HepG2 (cell line): Measurements from ENCODE around the gene SLC16A13. TPM values are rescaled to one million over a fixed set of nuclear protein-coding genes. Genes with fewer than 3 reads are reported as not detected.

Source experiments
- ATAC-seq: fragments of 200-7000 bp; cut with Tn5 transposase; 3 replicates; pipeline ENCODE4 v1.9.1; 2020; ENCODE audit warnings: mild to moderate bottlenecking, moderate library complexity
- BruUV-seq: library from RNA; stranded (reverse); fragments of 400-500 nt; replicated peaks from 2 replicates; lab custom pipeline; 2021; lab: Mats Ljungman, UMichigan
- CTCF ChIA-PET: fragments of 300-600 bp; formaldehyde crosslinking; extraction: SDS; loops from one replicate; lab custom pipeline; 2021; ENCODE audit warnings: low total read pairs, inconsistent platforms, low intra/inter-chr PET ratio; lab: Yijun Ruan, JAX
- POLR2A ChIA-PET: fragments of 350-600 bp; sonication (Branson Sonifier 250); formaldehyde crosslinking; loops from one replicate; lab custom pipeline; 2020; ENCODE audit warnings: antibody characterized with exemption, inconsistent platforms; lab: Yijun Ruan, JAX
- DNase-seq: peaks from one replicate; pipeline ENCODE4 v3.0.0-alpha.2; 2015; ENCODE audit warnings: low spot score
- FAIRE-seq: peaks from 3 replicates; lab custom pipeline; 2011; peaks lifted over from hg19 to GRCh38; lab: Jason Lieb, UNC
- H2AFZ ChIP-seq: one replicate; pipeline ENCODE4 v1.6.1; 2011; ENCODE audit warnings: low read length, inconsistent platforms
- H3K27ac ChIP-seq: fragments of 300-600 bp; 3 replicates; pipeline ENCODE4 v1.8.0; 2011; ENCODE audit warnings: mixed run types, mild to moderate bottlenecking, mixed read lengths, low read length, inconsistent platforms; ENCODE audit not compliant: insufficient read depth; ENCODE audit errors: extremely low read length
- H3K27me3 ChIP-seq, 2 experiments: fragments of 200-600 bp in 1 of 2; 2 replicates in 1 of 2; 3 replicates in 1 of 2; pipeline versions ENCODE4 v1.6.0 to v1.8.0; 2011; ENCODE audit warnings: low read length in 2 of 2, mild to moderate bottlenecking in 2 of 2, moderate library complexity in 2 of 2, inconsistent platforms in 1 of 2; ENCODE audit not compliant: insufficient read depth in 2 of 2, control insufficient read depth in 1 of 2
- H3K36me3 ChIP-seq, 2 experiments: fragments of 200-600 bp in 1 of 2; replicated peaks in 1 of 2; 2 replicates in 1 of 2; 3 replicates in 1 of 2; pipeline versions ENCODE4 v1.5.1 to v1.8.0; 2011; ENCODE audit warnings: low read length in 2 of 2, inconsistent platforms in 1 of 2; ENCODE audit not compliant: insufficient read depth in 2 of 2, control insufficient read depth in 1 of 2
- H3K4me1 ChIP-seq: 2 replicates; pipeline ENCODE4 v1.5.1; 2012; ENCODE audit warnings: low read length, inconsistent platforms; ENCODE audit not compliant: insufficient read depth
- H3K4me2 ChIP-seq: 2 replicates; pipeline ENCODE4 v1.6.0; 2011; ENCODE audit warnings: low read depth, low read length, inconsistent platforms
- H3K4me3 ChIP-seq, 3 experiments: fragments of 200-600 bp in 1 of 3; sonication (generic), shearing (Covaris generic) in 1 of 3; replicated peaks in 1 of 3; 2 replicates each; pipeline ENCODE4 v1.5.1; 2011 to 2016; ENCODE audit warnings: low read length in 3 of 3, inconsistent platforms in 2 of 3, low read depth in 2 of 3, mild to moderate bottlenecking in 2 of 3, control low read depth in 1 of 3, mixed read lengths in 1 of 3; ENCODE audit not compliant: insufficient read depth in 1 of 3
- H3K79me2 ChIP-seq: one replicate; pipeline ENCODE4 v1.6.1; 2011; ENCODE audit warnings: low read length, inconsistent platforms; ENCODE audit not compliant: insufficient read depth
- H3K9ac ChIP-seq: 2 replicates; pipeline ENCODE4 v1.6.0; 2011; ENCODE audit warnings: mild to moderate bottlenecking, low read depth, low read length, inconsistent platforms; ENCODE audit not compliant: insufficient read depth
- H3K9me3 ChIP-seq: 2 replicates; pipeline ENCODE4 v1.5.1; 2012; ENCODE audit warnings: mild to moderate bottlenecking, low read length
- H4K20me1 ChIP-seq: 2 replicates; pipeline ENCODE4 v1.6.0; 2011; ENCODE audit warnings: inconsistent platforms, mild to moderate bottlenecking, low read length, moderate library complexity; ENCODE audit not compliant: insufficient read depth
- KAT7 ChIP-seq: IDR thresholded peaks from 2 replicates; pipeline ENCODE4 v1.6.1; 2018; ENCODE audit warnings: borderline replicate concordance, missing compliant biosample characterization
- NFYB ChIP-seq: sonication (generic); formaldehyde crosslinking; IDR thresholded peaks from 2 replicates; pipeline ENCODE4 v1.4.0; 2020; ENCODE audit warnings: missing genetic modification reagents
- PAF1 ChIP-seq: IDR thresholded peaks from 2 replicates; pipeline ENCODE4 v1.6.1; 2016; ENCODE audit warnings: missing genetic modification reagents, missing compliant biosample characterization
- SATB2 ChIP-seq: sonication (generic); formaldehyde crosslinking; IDR thresholded peaks from 2 replicates; pipeline ENCODE4 v1.5.0; 2020; ENCODE audit warnings: missing genetic modification reagents
- SMAD3 ChIP-seq: sonication (generic); formaldehyde crosslinking; IDR thresholded peaks from 2 replicates; pipeline ENCODE4 v1.4.0; 2020; ENCODE audit warnings: missing genetic modification reagents
- TBP ChIP-seq: sonication (generic); formaldehyde crosslinking; IDR thresholded peaks from 2 replicates; pipeline ENCODE4 v1.5.0; 2020; ENCODE audit warnings: missing genetic modification reagents
- TP53 ChIP-seq: sonication (generic); formaldehyde crosslinking; conservative IDR thresholded peaks from 2 replicates; pipeline ENCODE4 v1.4.0; 2020; ENCODE audit warnings: missing genetic modification reagents
- U2AF2 ChIP-seq: fragments of 200-400 bp; formaldehyde crosslinking; IDR thresholded peaks from 2 replicates; pipeline ENCODE4 v1.6.1; 2017; ENCODE audit warnings: low read depth, mild to moderate bottlenecking, low read length
- ZFY ChIP-seq: sonication (generic); formaldehyde crosslinking; IDR thresholded peaks from 2 replicates; pipeline ENCODE4 v1.4.0; 2020; ENCODE audit warnings: missing genetic modification reagents
- ZNF224 ChIP-seq: sonication (generic); formaldehyde crosslinking; IDR thresholded peaks from 2 replicates; pipeline ENCODE4 v1.5.0; 2020; ENCODE audit warnings: mild to moderate bottlenecking, missing genetic modification reagents
- ZNF720 ChIP-seq: sonication (generic); formaldehyde crosslinking; IDR thresholded peaks from 2 replicates; pipeline ENCODE4 v1.4.0; 2020; ENCODE audit warnings: missing genetic modification reagents
- WGBS: methylation state at CpG from one replicate; pipeline ENCODE4 v1.1.6; 2017; ENCODE audit warnings: low lambda C conversion rate; 5-methylcytosine and 5-hydroxymethylcytosine counted together
- in situ Hi-C: cut with HindIII; loops from 2 replicates; pipeline ENCODE4 v1.10.0; 2017; ENCODE audit warnings: low pct_unique_long_range_greater_than_20kb; ENCODE audit not compliant: extremely low pct_ligation_motif_present
- intact Hi-C: fragments of 100-400 bp; cut with micrococcal nuclease; formaldehyde crosslinking; loops from one replicate; pipeline ENCODE4 v1.10.0; 2022; ENCODE audit not compliant: unreplicated experiment
- polyA plus RNA-seq, 8 experiments: library from polyadenylated mRNA; depleted of rRNA in 3 of 8; stranded (reverse) in 7 of 8; unstranded in 1 of 8; fragments of >200 nt; fragmentation: Illumina TruSeq in 4 of 8; extraction: Trizol in 4 of 8; gene quantifications; 2 replicates each; pipeline versions ENCODE4 v1.2.1 to v1.2.3, GENCODE V29; 2011 to 2016; ENCODE audit warnings: low read depth in 4 of 8, missing spikeins in 1 of 8, mixed read lengths in 1 of 8; ENCODE audit not compliant: insufficient read depth in 1 of 8
- total RNA-seq, 5 experiments: library from RNA; depleted of rRNA; stranded (reverse); fragments of >200 nt; fragmentation: Illumina TruSeq; extraction: Trizol; gene quantifications; 2 replicates each; pipeline ENCODE4 v1.2.3, GENCODE V29; 2016; ENCODE audit warnings: low read depth in 1 of 5
- TF ChIP-seq, protein P1 (sequence below): IDR thresholded peaks from 2 replicates; pipeline ENCODE4 v1.6.1; 2016; ENCODE audit warnings: control low read depth
- TF ChIP-seq, protein P2 (sequence below): sonication (generic); formaldehyde crosslinking; IDR thresholded peaks from 2 replicates; pipeline ENCODE4 v1.5.1; 2020; ENCODE audit warnings: mild to moderate bottlenecking, moderate library complexity, missing genetic modification reagents
- TF ChIP-seq, protein P3 (sequence below): sonication (generic); formaldehyde crosslinking; IDR thresholded peaks from 2 replicates; pipeline ENCODE4 v1.8.0; 2022; ENCODE audit warnings: mild to moderate bottlenecking, missing genetic modification reagents, borderline replicate concordance
- TF ChIP-seq, protein P4 (sequence below): sonication (generic); formaldehyde crosslinking; IDR thresholded peaks from 2 replicates; pipeline ENCODE4 v1.9.0; 2021; ENCODE audit warnings: missing genetic modification reagents, borderline replicate concordance
- TF ChIP-seq, protein P5 (sequence below): sonication (generic); formaldehyde crosslinking; IDR thresholded peaks from 2 replicates; pipeline ENCODE4 v1.4.0; 2020; ENCODE audit warnings: mild to moderate bottlenecking, missing genetic modification reagents

The SLC16A13 gene
- total and polyA plus RNA-seq, 2 of the 13 experiments (the other 11 are each of a cell fraction or from before 2014, with no cell fraction given): 2.2 to 3.0 TPM

DNA sequence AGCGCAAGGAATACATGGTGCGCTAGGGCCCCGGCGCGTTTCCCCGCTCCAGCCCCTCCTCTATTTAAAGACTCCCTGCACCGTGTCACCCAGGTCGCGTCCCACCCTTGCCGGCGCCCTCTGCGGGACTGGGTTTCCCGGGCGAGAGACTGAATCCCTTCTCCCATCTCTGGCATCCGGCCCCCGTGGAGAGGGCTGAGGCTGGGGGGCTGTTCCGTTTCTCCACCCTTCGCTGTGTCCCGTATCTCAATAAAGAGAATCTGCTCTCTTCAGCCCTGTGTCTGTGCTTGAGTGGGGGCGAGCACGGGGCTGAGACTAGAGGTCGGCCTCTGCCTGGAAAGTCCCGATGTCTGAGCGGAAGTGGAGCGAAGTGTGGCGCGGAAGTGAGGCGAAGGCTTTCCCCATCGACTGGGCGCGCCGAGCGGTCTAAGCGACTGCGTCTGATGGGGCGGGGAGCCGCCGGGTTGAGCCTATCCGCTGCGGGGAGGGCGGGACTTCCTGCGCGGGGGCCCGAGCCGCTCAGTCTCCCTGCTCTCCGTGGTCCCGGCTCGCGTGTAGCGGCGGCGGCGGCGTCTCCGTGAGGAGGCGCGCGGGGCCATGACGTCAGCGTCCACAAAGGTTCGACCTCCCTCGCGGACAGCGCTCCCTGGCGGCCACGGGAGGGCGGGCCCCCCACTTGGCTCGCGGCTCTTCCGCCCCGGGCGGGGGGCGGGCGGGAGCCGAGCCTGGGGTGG, 21.4 kb upstream of the SLC16A13 start:
- Histone ChIP-seq H3K4me3 (peak overlapping the region; percentile 83 to 97 (median 84)), H3K79me2 (peaks cover 45% of the 10 kb centered on the region), H3K36me3 (peaks cover 3 to 5% of the 10 kb centered on the region in 2 experiments; a peak in 3 of 5 replicates), H4K20me1 (no peaks in the 10 kb centered on the region), H3K4me2 (peak overlapping the region; percentile 100), H3K9ac (peak overlapping the region; percentile 98), H3K9me3 (no peaks in the 10 kb centered on the region), H2AFZ (no peak overlapping the region), H3K4me1 (peaks cover 42% of the 10 kb centered on the region), H3K27ac (peak overlapping the region; percentile 98), H3K27me3 (no peaks in the 10 kb centered on the region; a peak in 2 of 5 replicates)
- ChIA-PET POLR2A (interaction anchor here (0.8 to 2.2 kb wide), 2 partner anchors 21 to 302 kb away, joined by 6 to 7 read pairs; partner anchors contain the start of genes SLC13A5 and SLC16A13), CTCF (no interaction called here)
- DNase-seq: peak; percentile 90
- BruUV-seq: no TSS peak
- no peak for FAIRE-seq
- 2% methylated on average over 20 of the region's 75 CpGs for WGBS
- in situ Hi-C loops: loop anchor here (10.0 kb wide), 1 partner anchor 350 kb away; no protein-coding TSS in a partner anchor
- peak; percentile 91 for ATAC-seq
- intact Hi-C loops: loop anchor here (5.0 kb wide), 1 partner anchor 362 kb away; the partner anchor contains the start of genes C17orf100 and MED31
- TF ChIP-seq PAF1 (CRISPR knock-in tag) (no peak), ZFY (CRISPR knock-in tag) (0 out of 2 replicates have a peak, but pooled peaks have one; percentile 51), TP53 (no peak), TBP (no peak), ZNF720 (CRISPR knock-in tag) (no peak), ZNF224 (CRISPR knock-in tag) (peak; percentile 54; the same call in 1 of the 2 replicates), KAT7 (CRISPR knock-in tag) (peak; percentile 67), SMAD3 (0 out of 2 replicates have a peak, but pooled peaks have one; percentile 21), SATB2 (CRISPR knock-in tag) (no peak), U2AF2 (no peak), NFYB (CRISPR knock-in tag) (peak; percentile 85)
- TF ChIP-seq, protein P1, sequence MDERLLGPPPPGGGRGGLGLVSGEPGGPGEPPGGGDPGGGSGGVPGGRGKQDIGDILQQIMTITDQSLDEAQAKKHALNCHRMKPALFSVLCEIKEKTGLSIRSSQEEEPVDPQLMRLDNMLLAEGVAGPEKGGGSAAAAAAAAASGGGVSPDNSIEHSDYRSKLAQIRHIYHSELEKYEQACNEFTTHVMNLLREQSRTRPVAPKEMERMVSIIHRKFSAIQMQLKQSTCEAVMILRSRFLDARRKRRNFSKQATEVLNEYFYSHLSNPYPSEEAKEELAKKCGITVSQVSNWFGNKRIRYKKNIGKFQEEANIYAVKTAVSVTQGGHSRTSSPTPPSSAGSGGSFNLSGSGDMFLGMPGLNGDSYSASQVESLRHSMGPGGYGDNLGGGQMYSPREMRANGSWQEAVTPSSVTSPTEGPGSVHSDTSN: no peak
- TF ChIP-seq, protein P2, sequence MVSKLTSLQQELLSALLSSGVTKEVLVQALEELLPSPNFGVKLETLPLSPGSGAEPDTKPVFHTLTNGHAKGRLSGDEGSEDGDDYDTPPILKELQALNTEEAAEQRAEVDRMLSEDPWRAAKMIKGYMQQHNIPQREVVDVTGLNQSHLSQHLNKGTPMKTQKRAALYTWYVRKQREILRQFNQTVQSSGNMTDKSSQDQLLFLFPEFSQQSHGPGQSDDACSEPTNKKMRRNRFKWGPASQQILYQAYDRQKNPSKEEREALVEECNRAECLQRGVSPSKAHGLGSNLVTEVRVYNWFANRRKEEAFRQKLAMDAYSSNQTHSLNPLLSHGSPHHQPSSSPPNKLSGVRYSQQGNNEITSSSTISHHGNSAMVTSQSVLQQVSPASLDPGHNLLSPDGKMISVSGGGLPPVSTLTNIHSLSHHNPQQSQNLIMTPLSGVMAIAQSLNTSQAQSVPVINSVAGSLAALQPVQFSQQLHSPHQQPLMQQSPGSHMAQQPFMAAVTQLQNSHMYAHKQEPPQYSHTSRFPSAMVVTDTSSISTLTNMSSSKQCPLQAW: peak; percentile 19; the same call in 1 of the 2 replicates
- TF ChIP-seq, protein P3, sequence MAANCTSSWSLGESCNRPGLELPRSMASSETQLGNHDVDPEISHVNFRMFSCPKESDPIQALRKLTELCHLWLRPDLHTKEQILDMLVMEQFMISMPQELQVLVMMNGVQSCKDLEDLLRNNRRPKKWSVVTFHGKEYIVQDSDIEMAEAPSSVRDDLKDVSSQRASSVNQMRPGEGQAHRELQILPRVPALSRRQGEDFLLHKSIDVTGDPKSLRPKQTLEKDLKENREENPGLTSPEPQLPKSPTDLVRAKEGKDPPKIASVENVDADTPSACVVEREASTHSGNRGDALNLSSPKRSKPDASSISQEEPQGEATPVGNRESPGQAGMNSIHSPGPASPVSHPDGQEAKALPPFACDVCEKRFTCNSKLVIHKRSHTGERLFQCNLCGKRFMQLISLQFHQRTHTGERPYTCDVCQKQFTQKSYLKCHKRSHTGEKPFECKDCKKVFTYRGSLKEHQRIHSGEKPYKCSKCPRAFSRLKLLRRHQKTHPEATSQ (CRISPR knock-in tag): peak; percentile 13; the same call in 1 of the 2 replicates
- TF ChIP-seq, protein P4, sequence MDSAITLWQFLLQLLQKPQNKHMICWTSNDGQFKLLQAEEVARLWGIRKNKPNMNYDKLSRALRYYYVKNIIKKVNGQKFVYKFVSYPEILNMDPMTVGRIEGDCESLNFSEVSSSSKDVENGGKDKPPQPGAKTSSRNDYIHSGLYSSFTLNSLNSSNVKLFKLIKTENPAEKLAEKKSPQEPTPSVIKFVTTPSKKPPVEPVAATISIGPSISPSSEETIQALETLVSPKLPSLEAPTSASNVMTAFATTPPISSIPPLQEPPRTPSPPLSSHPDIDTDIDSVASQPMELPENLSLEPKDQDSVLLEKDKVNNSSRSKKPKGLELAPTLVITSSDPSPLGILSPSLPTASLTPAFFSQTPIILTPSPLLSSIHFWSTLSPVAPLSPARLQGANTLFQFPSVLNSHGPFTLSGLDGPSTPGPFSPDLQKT (CRISPR knock-in tag): no peak
- TF ChIP-seq, protein P5, sequence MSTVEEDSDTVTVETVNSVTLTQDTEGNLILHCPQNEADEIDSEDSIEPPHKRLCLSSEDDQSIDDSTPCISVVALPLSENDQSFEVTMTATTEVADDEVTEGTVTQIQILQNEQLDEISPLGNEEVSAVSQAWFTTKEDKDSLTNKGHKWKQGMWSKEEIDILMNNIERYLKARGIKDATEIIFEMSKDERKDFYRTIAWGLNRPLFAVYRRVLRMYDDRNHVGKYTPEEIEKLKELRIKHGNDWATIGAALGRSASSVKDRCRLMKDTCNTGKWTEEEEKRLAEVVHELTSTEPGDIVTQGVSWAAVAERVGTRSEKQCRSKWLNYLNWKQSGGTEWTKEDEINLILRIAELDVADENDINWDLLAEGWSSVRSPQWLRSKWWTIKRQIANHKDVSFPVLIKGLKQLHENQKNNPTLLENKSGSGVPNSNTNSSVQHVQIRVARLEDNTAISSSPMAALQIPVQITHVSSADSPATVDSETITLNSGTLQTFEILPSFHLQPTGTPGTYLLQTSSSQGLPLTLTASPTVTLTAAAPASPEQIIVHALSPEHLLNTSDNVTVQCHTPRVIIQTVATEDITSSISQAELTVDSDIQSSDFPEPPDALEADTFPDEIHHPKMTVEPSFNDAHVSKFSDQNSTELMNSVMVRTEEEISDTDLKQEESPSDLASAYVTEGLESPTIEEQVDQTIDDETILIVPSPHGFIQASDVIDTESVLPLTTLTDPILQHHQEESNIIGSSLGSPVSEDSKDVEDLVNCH (CRISPR knock-in tag): no peak
